Fibroblast of lung (primary cell): ENCODE data around the gene CFAP45.

Experiments
- EZH2 ChIP-seq: IDR thresholded peaks from 2 replicates; pipeline ENCODE4 v1.5.1; 2012; ENCODE audit warnings: low read length, control low read depth, mild to moderate bottlenecking; ENCODE audit errors: missing control alignments
- TF ChIP-seq, protein P1 (sequence below), 2 donors: IDR thresholded peaks in 1 of 2; conservative IDR thresholded peaks in 1 of 2; 1 replicate in 1 of 2; 2 replicates in 1 of 2; pipeline ENCODE4 v1.5.1; 2011 to 2012; ENCODE audit warnings: low read length in 2 of 2, control low read depth in 1 of 2, inconsistent platforms in 1 of 2, low read depth in 1 of 2, mild to moderate bottlenecking in 1 of 2

DNA sequence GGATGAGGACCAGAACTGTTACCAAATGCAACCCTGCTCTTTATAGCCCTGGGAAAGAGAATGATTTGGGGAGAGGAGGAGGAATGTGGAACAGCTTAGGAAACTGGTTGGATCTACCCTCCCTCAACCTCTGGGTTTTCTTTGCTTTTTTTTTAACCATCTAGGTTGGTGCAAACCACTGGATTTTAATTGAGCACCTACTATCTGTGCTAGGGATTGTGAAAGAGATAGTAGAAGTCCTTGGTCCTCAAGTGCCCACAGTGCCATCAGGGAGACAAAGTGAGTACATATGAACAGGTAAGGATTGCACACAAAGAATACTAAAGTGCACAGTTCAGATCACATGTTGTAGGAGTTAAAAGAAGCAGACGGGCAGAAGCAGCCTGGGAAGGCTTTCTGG is 20.7 kb upstream of the CFAP45 start:
- TF ChIP-seq EZH2, result no peak
- TF ChIP-seq, protein P1, sequence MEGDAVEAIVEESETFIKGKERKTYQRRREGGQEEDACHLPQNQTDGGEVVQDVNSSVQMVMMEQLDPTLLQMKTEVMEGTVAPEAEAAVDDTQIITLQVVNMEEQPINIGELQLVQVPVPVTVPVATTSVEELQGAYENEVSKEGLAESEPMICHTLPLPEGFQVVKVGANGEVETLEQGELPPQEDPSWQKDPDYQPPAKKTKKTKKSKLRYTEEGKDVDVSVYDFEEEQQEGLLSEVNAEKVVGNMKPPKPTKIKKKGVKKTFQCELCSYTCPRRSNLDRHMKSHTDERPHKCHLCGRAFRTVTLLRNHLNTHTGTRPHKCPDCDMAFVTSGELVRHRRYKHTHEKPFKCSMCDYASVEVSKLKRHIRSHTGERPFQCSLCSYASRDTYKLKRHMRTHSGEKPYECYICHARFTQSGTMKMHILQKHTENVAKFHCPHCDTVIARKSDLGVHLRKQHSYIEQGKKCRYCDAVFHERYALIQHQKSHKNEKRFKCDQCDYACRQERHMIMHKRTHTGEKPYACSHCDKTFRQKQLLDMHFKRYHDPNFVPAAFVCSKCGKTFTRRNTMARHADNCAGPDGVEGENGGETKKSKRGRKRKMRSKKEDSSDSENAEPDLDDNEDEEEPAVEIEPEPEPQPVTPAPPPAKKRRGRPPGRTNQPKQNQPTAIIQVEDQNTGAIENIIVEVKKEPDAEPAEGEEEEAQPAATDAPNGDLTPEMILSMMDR (conservative IDR thresholded peaks at IDR 0.05 in 1 of 2, IDR thresholded peaks at IDR 0.05 in 1 of 2; ENCODE audit: low read depth in 1 of 2, low read length in 2 of 2), result no peak
